PFSK-1 (cell line): Measurements from ENCODE around the gene CENPS.

ENCODE experiments used
- POLR2AphosphoS5 ChIP-seq: IDR thresholded peaks from 2 replicates; pipeline ENCODE4 v1.6.1; 2012; ENCODE audit warnings: low read depth, mild to moderate bottlenecking, control low read depth, low read length, moderate library complexity
- SIN3A ChIP-seq: IDR thresholded peaks from 2 replicates; pipeline ENCODE4 v1.6.1; 2012; ENCODE audit warnings: mild to moderate bottlenecking, low read length, moderate library complexity, borderline replicate concordance; ENCODE audit not compliant: insufficient read depth
- TAF1 ChIP-seq: IDR thresholded peaks from 2 replicates; pipeline ENCODE4 v1.6.1; 2012; ENCODE audit warnings: low read length, control low read depth, borderline replicate concordance; ENCODE audit not compliant: insufficient read depth

DNA sequence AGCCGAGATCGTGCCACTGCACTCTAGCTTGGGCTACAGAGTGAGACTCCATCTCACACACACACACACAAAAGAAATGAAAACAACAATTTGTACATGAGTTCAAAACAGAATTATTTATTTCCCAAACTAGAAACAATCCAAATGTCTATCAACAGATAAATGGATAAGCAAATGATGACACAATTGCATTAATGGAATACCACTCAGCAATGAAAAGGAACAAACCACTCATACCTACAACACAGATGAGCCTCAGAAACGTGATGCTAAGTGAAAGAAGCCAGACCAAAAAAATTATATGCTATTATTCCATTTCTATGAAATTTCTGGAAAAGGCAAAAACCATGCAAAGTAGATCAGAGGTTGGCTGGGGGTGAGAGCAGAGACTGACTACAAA is 33.4 kb upstream of the CENPS start:
- TF ChIP-seq SIN3A (no peak), POLR2AphosphoS5 (no peak), TAF1 (no peak)
